Measurements from ENCODE around the gene PLXNB2. TPM values are rescaled to one million over a fixed set of nuclear protein-coding genes. Genes with fewer than 3 reads are reported as not detected.

PLXNB2 gene
- total RNA-seq, 1 donor from 2014 or later: 582 TPM

DNA sequence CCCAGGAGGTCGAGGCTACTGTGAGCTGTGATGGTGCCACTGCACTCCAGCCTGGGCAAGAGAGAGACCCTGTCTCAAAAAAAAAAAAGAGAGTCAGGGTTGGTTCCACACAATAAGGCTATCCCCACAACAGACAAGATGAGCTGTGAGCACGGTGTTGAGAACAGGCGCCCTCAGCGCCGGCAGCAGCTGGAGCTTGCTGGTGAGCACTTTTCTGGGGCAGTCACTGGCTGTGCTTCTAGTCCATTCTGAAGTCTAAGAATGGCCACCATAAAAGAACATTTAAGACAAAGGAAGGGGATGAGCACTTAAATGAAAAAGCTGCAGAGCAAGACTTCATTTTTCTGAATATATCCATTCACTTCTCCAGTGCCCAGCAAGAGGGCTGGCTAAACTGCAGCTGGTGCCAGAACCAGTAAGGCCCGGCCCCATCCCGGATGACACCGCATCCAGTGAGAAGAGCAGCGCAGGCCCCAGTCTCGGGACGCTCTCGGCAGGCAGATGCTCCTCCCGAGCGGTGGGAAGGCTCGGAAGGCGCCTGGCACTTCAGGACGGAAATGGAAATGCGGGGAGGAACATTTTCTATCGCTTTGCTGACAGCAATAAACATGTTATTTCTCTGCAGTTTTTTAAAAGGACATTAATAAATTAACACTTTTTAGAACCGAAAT lies 74.8 kb downstream of the PLXNB2 start:
- no peak for DNase-seq (ENCODE audit: low read depth)

DNA sequence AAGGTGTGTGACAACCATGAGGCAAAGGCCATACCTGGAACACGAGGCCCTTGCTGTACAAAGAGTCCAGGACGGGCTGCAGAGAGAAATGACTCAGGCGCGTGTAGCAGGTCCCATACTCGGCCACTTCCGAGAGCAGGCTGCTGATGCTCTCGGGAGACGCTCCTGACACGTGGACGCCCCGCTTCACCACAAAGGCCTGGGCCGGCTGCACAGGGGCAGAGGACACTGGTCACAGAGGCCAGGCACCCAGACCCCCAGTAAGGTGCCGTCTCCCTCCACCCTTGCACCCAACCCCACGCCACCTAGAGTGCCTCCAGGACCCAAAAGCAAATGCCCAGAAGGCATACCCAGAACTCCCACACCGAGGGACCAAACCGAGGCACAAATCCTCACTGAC lies 78.1 kb downstream of the PLXNB2 start:
- no peak for DNase-seq (ENCODE audit: low read depth)

DNA sequence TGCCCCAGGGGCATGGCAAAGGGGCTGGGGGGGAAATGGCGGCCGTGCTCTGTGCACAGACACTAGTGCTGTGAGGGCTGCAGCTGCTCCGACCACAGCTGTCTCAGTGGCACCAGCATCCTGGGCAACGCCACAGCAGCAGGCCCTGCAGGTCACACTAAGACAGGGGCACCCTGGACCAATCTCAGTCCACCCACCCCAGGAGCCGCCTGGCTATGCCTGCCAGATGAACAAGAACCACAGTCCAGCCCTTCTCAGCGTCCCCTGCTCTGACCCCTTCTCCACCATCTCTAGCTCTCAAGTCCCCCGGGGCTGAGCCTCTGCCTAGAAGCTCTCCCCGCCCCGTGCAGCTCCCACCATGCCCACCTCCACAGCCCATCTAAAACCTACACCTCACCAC lies 79.1 kb downstream of the PLXNB2 start:
- DNase-seq (ENCODE audit: low read depth): no peak

DNA sequence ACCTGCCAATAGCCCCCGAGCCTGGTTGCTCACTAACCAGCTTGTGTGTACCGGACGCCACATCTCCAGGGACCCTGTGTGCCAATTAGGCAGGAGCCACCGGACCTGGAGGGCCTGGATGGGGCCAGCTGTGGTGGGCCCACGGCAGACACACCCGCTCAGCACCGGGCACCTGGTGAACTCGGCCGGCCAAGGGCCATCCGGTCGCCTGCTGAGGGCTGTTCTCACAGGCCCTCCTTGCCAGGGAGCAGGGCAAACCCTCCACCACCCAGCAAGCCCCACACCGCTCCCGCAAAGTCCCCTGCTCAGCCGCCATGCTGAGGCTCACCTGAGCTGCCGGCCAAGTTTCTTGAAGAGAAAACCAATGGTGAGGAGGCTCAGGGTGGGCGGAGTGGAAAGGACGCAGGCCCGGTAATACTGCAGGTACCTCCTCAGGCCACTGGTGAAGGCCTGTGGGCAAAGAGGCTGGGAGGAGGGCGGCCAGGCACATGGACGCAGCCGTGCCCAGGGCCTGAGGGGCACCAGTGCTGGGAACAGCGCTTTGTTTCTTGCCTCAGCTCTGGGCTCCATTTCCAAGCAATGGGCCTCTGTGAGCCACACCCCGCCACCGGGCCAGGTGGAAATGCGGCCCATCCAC lies 79.7 kb downstream of the PLXNB2 start:
- no peak for DNase-seq (ENCODE audit: low read depth)

DNA sequence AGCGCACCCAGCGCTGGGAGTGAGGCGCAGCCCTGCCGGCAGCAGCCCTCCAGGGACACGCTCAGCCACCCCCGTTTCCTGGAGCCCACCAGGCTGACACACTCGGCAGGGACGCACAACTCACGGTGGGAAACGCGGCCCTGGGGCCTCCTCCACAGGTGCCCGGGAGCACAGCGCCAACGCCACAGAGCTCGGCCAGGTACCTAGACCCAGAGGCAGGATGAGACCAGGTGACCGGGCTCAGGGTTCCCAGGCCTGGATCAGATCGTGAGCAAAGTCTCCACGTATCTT lies 80.6 kb downstream of the PLXNB2 start:
- DNase-seq (ENCODE audit: low read depth): no peak

DNA sequence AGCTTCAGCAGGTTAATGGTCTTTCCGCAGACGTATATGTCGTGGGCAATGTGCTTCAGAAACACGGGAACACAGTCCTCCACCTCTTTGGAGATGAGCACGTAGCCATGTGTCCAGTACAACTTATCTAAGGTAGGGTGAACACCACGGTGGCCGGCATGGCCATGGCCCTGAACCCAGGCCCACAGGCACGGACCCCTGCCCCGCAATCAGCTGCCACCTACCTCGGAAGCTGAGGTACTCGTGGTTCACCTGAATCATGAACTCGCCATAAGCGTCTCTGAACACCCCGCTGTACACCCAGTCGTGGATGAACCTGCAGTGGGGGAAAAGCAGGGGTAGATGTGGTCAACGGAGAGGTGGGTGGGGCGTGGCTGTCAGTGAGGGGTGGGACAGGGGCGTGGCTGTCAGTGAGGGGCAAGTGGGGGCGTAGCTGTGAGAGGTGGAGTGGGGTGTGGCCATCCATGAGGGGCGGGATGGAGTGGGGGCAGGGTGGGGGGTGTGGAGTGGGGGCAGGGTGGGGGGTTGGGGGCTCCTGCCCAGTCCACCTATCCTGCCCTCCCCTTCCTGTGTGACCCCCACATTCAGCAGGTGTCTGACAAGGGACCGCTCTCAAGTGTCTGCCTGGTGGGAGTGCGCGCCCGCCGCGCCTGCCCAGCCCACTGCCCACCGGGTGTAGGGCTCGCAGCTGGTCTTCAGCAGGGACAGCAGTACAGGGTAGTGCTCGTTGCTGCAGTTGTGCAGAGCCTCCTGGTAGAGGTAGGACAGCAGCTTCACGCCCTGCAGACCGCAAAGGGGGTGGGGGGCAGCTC lies 81.2 kb downstream of the PLXNB2 start:
- no peak for DNase-seq (ENCODE audit: low read depth)

DNA sequence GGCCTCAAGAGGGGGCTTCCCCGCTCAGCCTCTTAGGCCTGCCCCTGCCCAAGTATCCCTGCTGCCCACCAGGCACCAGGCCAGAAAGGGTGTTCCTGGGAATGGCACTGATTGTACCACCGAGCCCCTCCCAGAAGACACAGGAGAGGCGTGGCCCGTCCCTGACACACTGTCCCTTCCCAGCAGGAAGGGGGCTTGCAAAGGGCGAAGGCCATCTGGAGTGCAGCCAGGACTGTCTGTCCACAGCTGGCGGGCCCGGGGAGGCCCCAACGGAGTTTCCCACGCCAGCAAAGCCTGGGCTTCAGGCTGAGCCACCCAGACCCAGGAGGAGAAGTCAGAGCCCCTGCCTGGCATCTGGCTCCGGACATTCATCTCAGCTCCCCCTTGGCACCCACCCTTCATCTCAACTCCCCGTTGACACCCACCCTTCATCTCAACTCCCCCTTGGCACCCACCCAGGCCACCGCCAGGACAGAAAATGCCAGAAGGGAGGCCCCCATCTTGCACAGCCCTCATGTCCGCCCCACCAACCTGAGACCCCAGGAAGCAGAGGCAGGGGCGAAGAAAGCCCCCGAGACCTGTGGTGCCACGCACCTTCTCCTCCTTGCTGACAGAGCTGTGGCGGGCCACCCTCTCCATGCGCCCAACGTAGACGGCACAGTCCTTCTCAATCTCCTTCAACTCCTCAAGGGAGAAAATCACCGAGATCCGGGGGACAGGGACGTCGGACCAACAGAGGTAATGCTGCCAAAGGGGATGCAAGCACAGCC lies 82.1 kb downstream of the PLXNB2 start:
- no peak for DNase-seq (ENCODE audit: low read depth)

Other genes starting within 250 kb of the PLXNB2 start
- gene TTLL8, start 249.3 kb downstream of the PLXNB2 start, total RNA-seq: not detected in 2 replicates
- not detected in 2 replicates for gene MLC1, start 222.2 kb downstream of the PLXNB2 start, total RNA-seq
- not detected in 2 replicates for gene MOV10L1, start 217.6 kb downstream of the PLXNB2 start, total RNA-seq
- gene PANX2, start 136.9 kb downstream of the PLXNB2 start, total RNA-seq: not detected in 2 replicates
- gene TRABD, start 121.7 kb downstream of the PLXNB2 start, total RNA-seq: 24.7 and 37.4 TPM in 2 replicates
- gene SELENOO, start 106.6 kb downstream of the PLXNB2 start, total RNA-seq: 23.4 and 26.7 TPM in 2 replicates
- gene TUBGCP6, start 62.6 kb downstream of the PLXNB2 start, total RNA-seq: 26.2 and 34.5 TPM in 2 replicates
- 19.8 and 48.9 TPM in 2 replicates for gene HDAC10, start 56.4 kb downstream of the PLXNB2 start, total RNA-seq
- 22.0 and 26.0 TPM in 2 replicates for gene MAPK12, start 46.0 kb downstream of the PLXNB2 start, total RNA-seq
- gene MAPK11, start 37.3 kb downstream of the PLXNB2 start, total RNA-seq: 9.9 and 10.2 TPM in 2 replicates
- 2.4 and 11.9 TPM in 2 replicates for gene DENND6B, start 19.4 kb upstream of the PLXNB2 start, total RNA-seq
- 46.2 and 57.3 TPM in 2 replicates for gene PPP6R2, start 35.7 kb upstream of the PLXNB2 start, total RNA-seq
- 51.4 and 68.2 TPM in 2 replicates for gene SBF1, start 167.4 kb upstream of the PLXNB2 start, total RNA-seq
- 2.3 and 3.4 TPM in 2 replicates for gene ADM2, start 173.9 kb upstream of the PLXNB2 start, total RNA-seq
- 0.10 and 1.7 TPM in 2 replicates for gene MIOX, start 179.2 kb upstream of the PLXNB2 start, total RNA-seq
- gene LMF2, start 200.1 kb upstream of the PLXNB2 start, total RNA-seq: 26.6 and 48.4 TPM in 2 replicates
- 16.7 and 24.7 TPM in 2 replicates for gene NCAPH2, start 200.6 kb upstream of the PLXNB2 start, total RNA-seq
- 2.0 and 7.3 TPM in 2 replicates for gene SCO2, start 218.0 kb upstream of the PLXNB2 start, total RNA-seq
- 55.0 and 68.8 TPM in 2 replicates for gene TYMP, start 222.4 kb upstream of the PLXNB2 start, total RNA-seq
- 0.15 and 0.17 TPM in 2 replicates for gene KLHDC7B, start 238.3 kb upstream of the PLXNB2 start, total RNA-seq